ENCODE results near the gene TPGS2.

GRCh38 chr18:36775396-36775795 is 53.4 kb downstream of the TPGS2 start:
- TF ChIP-seq SUZ12 (IDR thresholded peaks at IDR 0.05; ENCODE audit: extremely low read depth, insufficient read depth, insufficient read length) = no peak
- no peak for TF ChIP-seq ZNF274 (IDR thresholded peaks at IDR 0.05; ENCODE audit: low read depth, low read length)
